SK-N-SH (cell line): Measurements from ENCODE around the gene SMARCD3. TPM values are rescaled to one million over a fixed set of nuclear protein-coding genes. Genes with fewer than 3 reads are reported as not detected.

Experiments used
- CTCF ChIA-PET: fragments of 300-600, 350-600 bp; formaldehyde crosslinking; extraction: SDS; loops from one replicate; lab custom pipeline; 2021; lab: Yijun Ruan, JAX
- POLR2A ChIA-PET: fragments of 350-600 bp; sonication (Branson Sonifier 250); formaldehyde crosslinking; extraction: SDS; loops from one replicate; lab custom pipeline; 2020; ENCODE audit warnings: antibody characterized with exemption, inconsistent platforms; lab: Yijun Ruan, JAX
- DNase-seq: peaks from one replicate; pipeline ENCODE4 v3.0.0; 2012
- H2AFZ ChIP-seq: fragments of 200-600 bp; sonication (generic); 2 replicates; pipeline ENCODE4 v1.8.1; 2016; ENCODE audit warnings: antibody characterized with exemption, mild to moderate bottlenecking, low read depth
- H3F3A ChIP-seq: fragments of 200-600 bp; sonication (generic); replicated peaks from 2 replicates; pipeline ENCODE3; 2016; ENCODE audit warnings: antibody characterized with exemption, mild to moderate bottlenecking; ENCODE audit not compliant: insufficient read depth
- H3K27ac ChIP-seq, 2 experiments: fragments of 200-500 bp in 1 of 2; fragments of 200-600 bp in 1 of 2; sonication (Bioruptor generic) in 1 of 2; sonication (generic), shearing (Covaris generic) in 1 of 2; 2 replicates each; pipeline versions ENCODE4 v1.5.1 to v1.6.1; 2014 to 2016; ENCODE audit warnings: low read depth in 2 of 2, inconsistent platforms in 1 of 2, low read length in 1 of 2, mild to moderate bottlenecking in 1 of 2, mixed read lengths in 1 of 2
- H3K27me3 ChIP-seq: fragments of 200-600 bp; sonication (generic), shearing (Covaris generic); 2 replicates; pipeline ENCODE4 v1.6.1; 2016; ENCODE audit warnings: mixed run types; ENCODE audit not compliant: insufficient read depth
- H3K36me3 ChIP-seq, 2 experiments: fragments of 200-500 bp in 1 of 2; fragments of 200-600 bp in 1 of 2; sonication (Bioruptor generic) in 1 of 2; sonication (generic) in 1 of 2; replicated peaks in 1 of 2; 2 replicates each; pipeline versions ENCODE3 to v1.5.1; 2014 to 2016; ENCODE audit warnings: low read length in 1 of 2, mild to moderate bottlenecking in 1 of 2; ENCODE audit not compliant: insufficient read depth in 2 of 2, control insufficient read depth in 1 of 2
- H3K4me1 ChIP-seq, 2 experiments: fragments of 200-500 bp in 1 of 2; fragments of 200-600 bp in 1 of 2; sonication (Bioruptor generic) in 1 of 2; sonication (generic), shearing (Covaris generic) in 1 of 2; 2 replicates each; pipeline versions ENCODE4 v1.5.1 to v1.6.1; 2014 to 2016; ENCODE audit warnings: low read depth in 1 of 2, low read length in 1 of 2, mixed run types in 1 of 2; ENCODE audit not compliant: insufficient read depth in 2 of 2, control insufficient read depth in 1 of 2
- H3K4me2 ChIP-seq: fragments of 200-600 bp; sonication (generic), shearing (Covaris generic); 2 replicates; pipeline ENCODE4 v1.6.1; 2017; ENCODE audit warnings: mixed run types
- H3K4me3 ChIP-seq, 2 experiments: fragments of 200-500 bp in 1 of 2; fragments of 200-600 bp in 1 of 2; sonication (Bioruptor generic) in 1 of 2; sonication (generic), shearing (Covaris generic) in 1 of 2; 2 replicates each; pipeline versions ENCODE4 v1.5.1 to v1.8.1; 2014 to 2016; ENCODE audit warnings: low read depth in 2 of 2, inconsistent platforms in 1 of 2, low read length in 1 of 2, mild to moderate bottlenecking in 1 of 2, mixed read lengths in 1 of 2, moderate library complexity in 1 of 2
- H3K79me2 ChIP-seq: fragments of 200-600 bp; sonication (generic); 2 replicates; pipeline ENCODE4 v1.8.1; 2017; ENCODE audit warnings: mild to moderate bottlenecking; ENCODE audit not compliant: insufficient read depth
- H3K9ac ChIP-seq: fragments of 200-600 bp; sonication (generic); 2 replicates; pipeline ENCODE4 v1.6.1; 2017; ENCODE audit warnings: mixed run types
- H3K9me2 ChIP-seq: fragments of 200-600 bp; sonication (generic); 2 replicates; pipeline ENCODE4 v1.6.1; 2017; ENCODE audit warnings: mixed run types
- H3K9me3 ChIP-seq: fragments of 200-600 bp; sonication (generic); 2 replicates; pipeline ENCODE4 v1.6.1; 2017; ENCODE audit warnings: mixed run types, mild to moderate bottlenecking, moderate library complexity
- H4K20me1 ChIP-seq: fragments of 200-600 bp; sonication (generic); 2 replicates; pipeline ENCODE4 v1.6.1; 2017; ENCODE audit warnings: mild to moderate bottlenecking, mixed run types; ENCODE audit not compliant: insufficient read depth
- ELF1 ChIP-seq: IDR thresholded peaks from 2 replicates; pipeline ENCODE4 v1.4.0; 2012
- EZH2phosphoT487 ChIP-seq: fragments of 200-600 bp; sonication (generic); IDR thresholded peaks from 2 replicates; pipeline ENCODE4 v1.6.1; 2017; ENCODE audit warnings: low read depth, mixed run types, mild to moderate bottlenecking, antibody characterized with exemption, moderate library complexity, borderline replicate concordance
- JUND ChIP-seq: IDR thresholded peaks from 2 replicates; pipeline ENCODE4 v1.4.0; 2012
- MAX ChIP-seq: IDR thresholded peaks from 2 replicates; pipeline ENCODE4 v1.4.0; 2012; ENCODE audit warnings: low read depth
- NRF1 ChIP-seq: IDR thresholded peaks from 2 replicates; pipeline ENCODE4 v1.6.1; 2012; ENCODE audit warnings: low read depth, mild to moderate bottlenecking, low read length
- PBX3 ChIP-seq: IDR thresholded peaks from 2 replicates; pipeline ENCODE4; 2012
- REST ChIP-seq: IDR thresholded peaks from 2 replicates; pipeline ENCODE4 v1.6.1; 2012; ENCODE audit warnings: mild to moderate bottlenecking, low read depth, low read length, moderate library complexity
- RXRA ChIP-seq: IDR thresholded peaks from 2 replicates; pipeline ENCODE4 v1.4.0; 2012; ENCODE audit warnings: low read depth, mild to moderate bottlenecking, borderline replicate concordance
- SIN3A ChIP-seq: IDR thresholded peaks from 2 replicates; pipeline ENCODE4 v1.6.1; 2012; ENCODE audit warnings: low read depth, mild to moderate bottlenecking, low read length, moderate library complexity, borderline replicate concordance
- TCF12 ChIP-seq: IDR thresholded peaks from 2 replicates; pipeline ENCODE4 v1.4.0; 2012
- TEAD4 ChIP-seq: IDR thresholded peaks from 2 replicates; pipeline ENCODE4 v1.4.0; 2012; ENCODE audit warnings: mild to moderate bottlenecking, borderline replicate concordance; ENCODE audit not compliant: insufficient read depth
- USF2 ChIP-seq: fragments of 150-350 bp; IDR thresholded peaks from 2 replicates; pipeline ENCODE4 v1.6.1; 2017; ENCODE audit warnings: antibody characterized with exemption, low read length, low read depth, borderline replicate concordance
- WGBS: methylation state at CpG from one replicate; pipeline ENCODE4 v1.1.6; 2017; ENCODE audit warnings: low lambda C conversion rate; 5-methylcytosine and 5-hydroxymethylcytosine counted together
- polyA plus RNA-seq, 3 experiments: library from polyadenylated mRNA; depleted of rRNA; stranded (reverse); fragments of >200 nt; gene quantifications; 2 replicates each; pipeline ENCODE4 v1.2.3, GENCODE V29; 2012

The SMARCD3 gene
- polyA plus RNA-seq, 1 of the 3 experiments (the other 2 are of a cell fraction), result 62.8 TPM

GRCh38 chr7:151274396-151274795, 25.9 kb upstream of the SMARCD3 start:
- Histone ChIP-seq H3K4me3 (no peak overlapping the region), H3K79me2 (no peaks in the 10 kb centered on the region), H3K36me3 (no peaks in the 10 kb centered on the region), H3K27me3 (no peaks in the 10 kb centered on the region), H3K9me2 (no peaks in the 10 kb centered on the region), H4K20me1 (no peaks in the 10 kb centered on the region), H3K27ac (no peak overlapping the region), H3F3A (no peaks in the 10 kb centered on the region), H3K4me2 (no peak overlapping the region), H3K9me3 (no peaks in the 10 kb centered on the region), H2AFZ (no peak overlapping the region), H3K9ac (no peak overlapping the region), H3K4me1 (peaks cover 0 to 12% of the 10 kb centered on the region in 2 experiments; a peak in 1 of 4 replicates)
- POLR2A ChIA-PET, result no interaction called here
- CTCF ChIA-PET, result interaction anchor here (0.9 to 2.8 kb wide), 6 partner anchors 13 to 41 kb away, joined by 3 to 14 read pairs (median 6); no protein-coding TSS in a partner anchor
- TF ChIP-seq JUND (no peak), REST (no peak), USF2 (no peak), TCF12 (no peak), NRF1 (no peak), MAX (no peak), EZH2phosphoT487 (no peak), ELF1 (no peak), PBX3 (no peak)
- DNase-seq, result no peak
- WGBS, result 95% methylated on average over 9 of the region's 9 CpGs

GRCh38 chr7:151273651-151274390, 25.3 kb upstream of the SMARCD3 start:
- TF ChIP-seq REST, result no peak
- no peak for TF ChIP-seq RXRA
- no peak for TF ChIP-seq MAX
- no peak for TF ChIP-seq TEAD4
- TF ChIP-seq SIN3A, result no peak
- no peak for TF ChIP-seq USF2
- H3K9me3 ChIP-seq, result no peaks in the 10 kb centered on the region
- no peaks in the 10 kb centered on the region for H3F3A ChIP-seq
- no peak overlapping the region for H3K9ac ChIP-seq
- ChIA-PET CTCF (interaction anchor here (0.9 to 2.8 kb wide), 10 partner anchors 12 to 105 kb away, joined by 3 to 14 read pairs (median 6); no protein-coding TSS in a partner anchor), POLR2A (no interaction called here)
- no peak overlapping the region for H2AFZ ChIP-seq
- peaks cover 0 to 12% of the 10 kb centered on the region in 2 experiments; a peak in 1 of 4 replicates for H3K4me1 ChIP-seq
- H3K27me3 ChIP-seq, result no peaks in the 10 kb centered on the region
- no peak overlapping the region for H3K4me2 ChIP-seq
- H3K9me2 ChIP-seq, result no peaks in the 10 kb centered on the region
- H3K36me3 ChIP-seq, result no peaks in the 10 kb centered on the region
- H3K79me2 ChIP-seq, result no peaks in the 10 kb centered on the region
- WGBS, result 85% methylated on average over 9 of the region's 9 CpGs
- no peak overlapping the region for H3K27ac ChIP-seq
- H4K20me1 ChIP-seq, result no peaks in the 10 kb centered on the region
- no peak overlapping the region for H3K4me3 ChIP-seq
- no peak for DNase-seq
